SH-SY5Y (cell line): ENCODE measurements around the gene WNT2.

Experiments
- GATA2 ChIP-seq: IDR thresholded peaks from 2 replicates; pipeline ENCODE4 v1.6.1; 2011; ENCODE audit warnings: mild to moderate bottlenecking, low read depth, low read length
- GATA3 ChIP-seq: IDR thresholded peaks from 2 replicates; pipeline ENCODE4 v1.6.1; 2011; ENCODE audit warnings: low read depth, mild to moderate bottlenecking, low read length, moderate library complexity

- TF ChIP-seq GATA2 = no peak
- TF ChIP-seq GATA3 = no peak
These were observed 42.8 kb downstream of the WNT2 start for GRCh38 chr7:117279931-117280557.
